Measurements from ENCODE around the gene ATP10D.

ATP10D gene

GRCh38 chr4:47485047-47485692 is at the start of gene ATP10D:
TSS of gene ATP10D (plus strand) at chr4:47485275. CDS start at chr4:47512541, 27,266 bp downstream.
- H3K4me3 ChIP-seq (replicated peaks; ENCODE audit: low read depth, low read length), result peak within 1 kb of the TSS; percentile 67
- no peak for TF ChIP-seq CTCF (IDR thresholded peaks at IDR 0.05; ENCODE audit: low read depth, low read length, missing control alignments)
- DNase-seq (ENCODE audit: extremely low read depth, low read depth), result peak; percentile 52

DNA sequence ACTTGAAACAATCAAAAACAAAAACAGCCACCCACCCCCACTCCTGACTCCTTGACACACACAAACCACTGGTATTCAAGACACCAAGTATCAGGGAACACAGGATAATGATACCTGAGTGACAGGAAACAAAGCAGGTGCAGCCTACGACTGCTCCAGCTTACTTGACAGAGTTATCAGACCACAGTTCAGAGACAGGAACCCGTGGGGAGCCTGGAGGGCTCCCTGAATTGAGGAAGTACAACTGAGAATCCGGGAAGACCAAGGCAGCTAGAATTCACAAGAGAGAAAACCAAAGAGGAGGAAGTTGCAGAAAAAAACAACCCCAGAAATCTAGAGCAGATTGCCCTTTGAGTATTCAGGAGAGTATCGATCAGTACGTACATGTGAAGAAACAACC is 42.1 kb upstream of the ATP10D start:
- no peak for DNase-seq (ENCODE audit: extremely low read depth, low read depth)
- TF ChIP-seq CTCF (IDR thresholded peaks at IDR 0.05; ENCODE audit: low read depth, low read length, missing control alignments), result no peak
- H3K4me3 ChIP-seq (replicated peaks; ENCODE audit: low read depth, low read length), result no peak overlapping the region

GRCh38 chr4:47444031-47444430 is 41.0 kb upstream of the ATP10D start:
- TF ChIP-seq CTCF (IDR thresholded peaks at IDR 0.05; ENCODE audit: low read depth, low read length, missing control alignments), result no peak
- DNase-seq (ENCODE audit: extremely low read depth, low read depth), result no peak
- H3K4me3 ChIP-seq (replicated peaks; ENCODE audit: low read depth, low read length), result no peak overlapping the region

- TF ChIP-seq CTCF (IDR thresholded peaks at IDR 0.05; ENCODE audit: low read depth, low read length, missing control alignments), result no peak
- no peak overlapping the region for H3K4me3 ChIP-seq (replicated peaks; ENCODE audit: low read depth, low read length)
- DNase-seq (ENCODE audit: extremely low read depth, low read depth), result peak; percentile 26
Measured at GRCh38 chr4:47451657-47452056, 33.4 kb upstream of the ATP10D start.

DNA sequence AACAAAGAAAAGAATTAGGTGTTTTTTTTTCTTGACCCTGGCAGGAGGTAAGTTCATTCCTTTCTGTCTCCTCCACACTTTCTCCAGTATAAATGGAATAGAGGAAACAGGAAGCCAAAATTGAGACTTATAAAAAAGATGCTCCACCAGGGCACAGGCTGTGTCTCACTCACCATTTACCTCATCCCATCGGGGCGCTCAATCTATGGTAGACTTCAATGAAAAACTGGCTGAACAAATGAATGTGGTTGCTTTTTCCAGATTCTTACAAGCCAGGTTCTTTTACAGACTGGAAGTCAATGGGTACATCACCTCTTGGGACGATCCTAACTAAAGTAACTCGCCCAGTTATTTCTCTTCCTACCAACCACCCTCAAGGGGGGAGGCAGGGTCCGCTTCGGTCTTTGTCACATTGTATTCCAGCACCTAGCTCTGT is 22.3 kb upstream of the ATP10D start:
- H3K4me3 ChIP-seq (replicated peaks; ENCODE audit: low read depth, low read length), result peak overlapping the region; percentile 67
- no peak for DNase-seq (ENCODE audit: extremely low read depth, low read depth)
- no peak for TF ChIP-seq CTCF (IDR thresholded peaks at IDR 0.05; ENCODE audit: low read depth, low read length, missing control alignments)

- DNase-seq (ENCODE audit: extremely low read depth, low read depth), result peak; percentile 89
- no peak for TF ChIP-seq CTCF (IDR thresholded peaks at IDR 0.05; ENCODE audit: low read depth, low read length, missing control alignments)
- peak within 1 kb of the TSS; percentile 67 for H3K4me3 ChIP-seq (replicated peaks; ENCODE audit: low read depth, low read length)
Measured at GRCh38 chr4:47463235-47463956, 21.7 kb upstream of the ATP10D start, which contains the start of gene COMMD8. TSS of gene COMMD8 (minus strand) at chr4:47463702. CDS start at chr4:47463651, 51 bp downstream.

Data from HFF-Myc (cell line).